ENCODE data around the gene MFGE8. TPM values are rescaled to one million over a fixed set of nuclear protein-coding genes. Genes with fewer than 3 reads are reported as not detected.

The MFGE8 gene
- total and polyA plus RNA-seq, 9 of the 15 experiments (the other 6 are each of a cell fraction or from before 2014, with no cell fraction given): 2.3 to 142 (median 62.3) TPM

DNA sequence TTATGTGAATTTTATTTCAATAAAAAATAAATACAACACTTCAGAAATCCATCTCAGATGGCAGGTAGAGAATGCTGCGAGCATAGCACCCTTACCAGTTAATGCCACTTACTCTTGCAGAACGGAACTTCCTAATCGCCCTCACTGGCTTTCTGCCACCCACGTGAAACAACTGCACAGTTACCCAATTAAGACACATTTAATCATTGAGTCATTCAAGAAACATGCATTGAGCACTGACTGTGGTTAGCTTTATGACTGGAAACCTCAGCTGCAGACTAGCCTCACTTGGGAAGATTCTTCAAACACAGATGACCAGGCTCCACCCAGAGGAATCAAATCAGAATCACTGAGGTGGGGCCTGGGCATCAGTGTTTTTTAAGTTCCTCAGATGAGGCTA lies 5.6 kb upstream of the MFGE8 start:
- Histone ChIP-seq H3K9me1 (ENCODE audit: control insufficient read depth, insufficient read depth, low read length) (no peaks in the 10 kb centered on the region), H3K79me2 (ENCODE audit: control insufficient read depth, insufficient read depth, low read length) (no peaks in the 10 kb centered on the region), H3K36me3 (ENCODE audit: control insufficient read depth, insufficient read depth, low read length) (no peaks in the 10 kb centered on the region), H3K27ac (ENCODE audit: extremely low read depth, low read depth, low read length) (no peak overlapping the region), H3K27me3 (ENCODE audit: control insufficient read depth in 2 of 2, insufficient read depth in 2 of 2, low read length in 2 of 2) (no peaks in the 10 kb centered on the region), H4K20me1 (replicated peaks; ENCODE audit: control insufficient read depth, insufficient read depth, low read length) (no peaks in the 10 kb centered on the region), H3K9ac (ENCODE audit: insufficient read depth in 1 of 2, low read depth in 2 of 2, low read length in 2 of 2) (no peak overlapping the region), H3K4me1 (replicated peaks in 1 of 2; ENCODE audit: control insufficient read depth in 2 of 2, insufficient read depth in 2 of 2, low read length in 2 of 2) (peaks cover 15 to 27% of the 10 kb centered on the region in 2 experiments), H3K4me2 (ENCODE audit: insufficient read depth, low read length) (no peak overlapping the region), H3K9me3 (replicated peaks; ENCODE audit: control insufficient read depth, insufficient read depth, low read depth, low read length) (no peaks in the 10 kb centered on the region; the same call in 1 of the 2 replicates), H2AFZ (ENCODE audit: low read depth, low read length) (no peak overlapping the region), H3K4me3 (no peak overlapping the region)
- peak; percentile 70 to 75; a peak in 3 of 4 replicates for TF ChIP-seq KDM1A (IDR thresholded peaks at IDR 0.05)
- peak; percentile 31; the same call in 1 of the 2 replicates for TF ChIP-seq FOSL1 (tag; conservative IDR thresholded peaks at IDR 0.05)
- TF ChIP-seq EGR1 (conservative IDR thresholded peaks at IDR 0.05): peak; percentile 28; the same call in 1 of the 2 replicates
- TF ChIP-seq SRSF1 (IDR thresholded peaks at IDR 0.05; ENCODE audit: low read depth, low read length): no peak
- TF ChIP-seq RCOR1 (IDR thresholded peaks at IDR 0.05; ENCODE audit: borderline replicate concordance in 1 of 2, low read depth in 2 of 2, low read length in 2 of 2): peak in 1 of 2 experiments; percentile 6; a peak in 1 of 4 replicates
- TF ChIP-seq, protein P1, sequence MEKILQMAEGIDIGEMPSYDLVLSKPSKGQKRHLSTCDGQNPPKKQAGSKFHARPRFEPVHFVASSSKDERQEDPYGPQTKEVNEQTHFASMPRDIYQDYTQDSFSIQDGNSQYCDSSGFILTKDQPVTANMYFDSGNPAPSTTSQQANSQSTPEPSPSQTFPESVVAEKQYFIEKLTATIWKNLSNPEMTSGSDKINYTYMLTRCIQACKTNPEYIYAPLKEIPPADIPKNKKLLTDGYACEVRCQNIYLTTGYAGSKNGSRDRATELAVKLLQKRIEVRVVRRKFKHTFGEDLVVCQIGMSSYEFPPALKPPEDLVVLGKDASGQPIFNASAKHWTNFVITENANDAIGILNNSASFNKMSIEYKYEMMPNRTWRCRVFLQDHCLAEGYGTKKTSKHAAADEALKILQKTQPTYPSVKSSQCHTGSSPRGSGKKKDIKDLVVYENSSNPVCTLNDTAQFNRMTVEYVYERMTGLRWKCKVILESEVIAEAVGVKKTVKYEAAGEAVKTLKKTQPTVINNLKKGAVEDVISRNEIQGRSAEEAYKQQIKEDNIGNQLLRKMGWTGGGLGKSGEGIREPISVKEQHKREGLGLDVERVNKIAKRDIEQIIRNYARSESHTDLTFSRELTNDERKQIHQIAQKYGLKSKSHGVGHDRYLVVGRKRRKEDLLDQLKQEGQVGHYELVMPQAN (IDR thresholded peaks at IDR 0.05; ENCODE audit: borderline replicate concordance): no peak
- TF ChIP-seq CBFA2T3 (IDR thresholded peaks at IDR 0.05): peak; percentile 66
- 0 out of 2 replicates have a peak, but pooled peaks have one; percentile 11 for TF ChIP-seq BHLHE40 (IDR thresholded peaks at IDR 0.05; ENCODE audit: low read length)
- in situ Hi-C loops (cut with MboI): no loop called here
- CTCF ChIA-PET (ENCODE audit: low intra/inter-chr PET ratio): no interaction called here
- POLR2A ChIA-PET: interaction anchor here (2.3 kb wide), 1 partner anchor 19 kb away, joined by 7 read pairs; no protein-coding TSS in a partner anchor
- DNase-seq (ENCODE audit: extremely low read depth in 1 of 4, low spot score in 3 of 4) (no peak), FAIRE-seq (no peak), ATAC-seq (peak; percentile 14; the same call in 1 of the 3 replicates)
- BruUV-seq (replicated peaks): no TSS peak
- 60% methylated on average over 4 of the region's 4 CpGs for WGBS (ENCODE audit: insufficient coverage, low coverage, missing lambda C conversion rate)
- intact Hi-C loops (cut with micrococcal nuclease): no loop called here

Data from K562 (cell line).